ENCODE data around the gene GNG11. TPM values are rescaled to one million over a fixed set of nuclear protein-coding genes. Genes with fewer than 3 reads are reported as not detected.

GNG11 gene
- total RNA-seq, result 5.8 to 6.7 TPM (median 6.4 TPM) in 3 replicates

DNA sequence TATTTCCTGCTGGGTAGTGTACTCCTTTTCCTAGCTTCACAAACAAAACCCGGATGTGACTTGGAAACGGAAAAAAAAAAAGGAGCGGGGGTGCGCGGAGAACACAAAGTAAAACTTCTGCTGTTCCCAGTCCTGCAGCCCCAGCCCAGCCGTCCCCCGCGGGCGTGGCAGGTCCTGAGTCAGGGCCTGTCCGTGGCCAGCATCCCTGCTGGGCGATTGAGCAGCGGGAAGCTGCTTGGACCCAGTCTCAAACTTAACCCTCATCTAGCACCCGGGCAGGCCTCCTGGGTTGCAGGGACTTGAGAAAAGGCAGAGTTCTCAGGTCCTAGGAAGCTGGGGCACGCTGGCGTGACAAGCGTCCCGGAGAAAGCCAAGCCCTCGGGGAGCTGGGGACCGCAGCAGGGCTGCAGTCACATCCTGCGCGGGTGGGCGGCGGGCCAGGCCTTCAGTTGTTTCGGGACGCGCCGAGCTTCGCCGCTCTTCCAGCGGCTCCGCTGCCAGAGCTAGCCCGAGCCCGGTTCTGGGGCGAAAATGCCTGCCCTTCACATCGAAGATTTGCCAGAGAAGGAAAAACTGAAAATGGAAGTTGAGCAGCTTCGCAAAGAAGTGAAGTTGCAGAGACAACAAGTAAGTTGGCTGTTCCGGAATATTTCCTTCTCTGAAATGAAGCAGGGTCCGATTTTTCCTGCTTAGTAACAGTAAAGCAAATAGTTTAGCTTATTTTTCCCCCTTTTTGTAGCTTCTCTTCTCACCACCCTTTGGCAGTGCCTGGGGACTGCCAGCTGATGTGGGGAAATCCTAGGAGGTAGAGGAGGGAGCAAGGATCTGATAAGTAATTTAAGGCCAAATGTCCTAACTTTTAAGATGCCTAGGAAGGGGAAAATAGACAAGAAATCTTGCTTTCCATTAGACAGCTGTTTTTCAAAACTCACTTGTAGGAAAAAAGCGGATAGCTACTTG lies at the start of gene GNG11:
Gene GNG11, plus strand, starts transcription at position 129 of the 960 bp plus-strand sequence. Its CDS starts 403 bp downstream, at position 532.
- peak within 1 kb of the TSS; percentile 92 for H3K27ac Mint-ChIP-seq

GRCh38 chr7:93873998-93874574 lies 47.4 kb upstream of the GNG11 start:
- no peak for DNase-seq (ENCODE audit: low spot score in 2 of 2, unreplicated experiment in 2 of 2)
- Mint-ChIP-seq H3K4me3 (no peak overlapping the region), H3K27ac (no peak overlapping the region), H3K9me3 (peaks cover 22% of the 10 kb centered on the region), H3K36me3 (no peaks in the 10 kb centered on the region), H3K27me3 (ENCODE audit: low read depth) (no peaks in the 10 kb centered on the region), H3K4me1 (no peaks in the 10 kb centered on the region)
- TF ChIP-seq, protein P1, sequence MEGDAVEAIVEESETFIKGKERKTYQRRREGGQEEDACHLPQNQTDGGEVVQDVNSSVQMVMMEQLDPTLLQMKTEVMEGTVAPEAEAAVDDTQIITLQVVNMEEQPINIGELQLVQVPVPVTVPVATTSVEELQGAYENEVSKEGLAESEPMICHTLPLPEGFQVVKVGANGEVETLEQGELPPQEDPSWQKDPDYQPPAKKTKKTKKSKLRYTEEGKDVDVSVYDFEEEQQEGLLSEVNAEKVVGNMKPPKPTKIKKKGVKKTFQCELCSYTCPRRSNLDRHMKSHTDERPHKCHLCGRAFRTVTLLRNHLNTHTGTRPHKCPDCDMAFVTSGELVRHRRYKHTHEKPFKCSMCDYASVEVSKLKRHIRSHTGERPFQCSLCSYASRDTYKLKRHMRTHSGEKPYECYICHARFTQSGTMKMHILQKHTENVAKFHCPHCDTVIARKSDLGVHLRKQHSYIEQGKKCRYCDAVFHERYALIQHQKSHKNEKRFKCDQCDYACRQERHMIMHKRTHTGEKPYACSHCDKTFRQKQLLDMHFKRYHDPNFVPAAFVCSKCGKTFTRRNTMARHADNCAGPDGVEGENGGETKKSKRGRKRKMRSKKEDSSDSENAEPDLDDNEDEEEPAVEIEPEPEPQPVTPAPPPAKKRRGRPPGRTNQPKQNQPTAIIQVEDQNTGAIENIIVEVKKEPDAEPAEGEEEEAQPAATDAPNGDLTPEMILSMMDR (IDR thresholded peaks at IDR 0.05; ENCODE audit: unreplicated experiment), result no peak

More for the DNA sequence above, at the start of gene GNG11:
- H3K27me3 Mint-ChIP-seq (ENCODE audit: low read depth), result peaks cover 6% of the 10 kb centered on the region
- H3K36me3 Mint-ChIP-seq, result peaks cover 6% of the 10 kb centered on the region
- H3K4me3 Mint-ChIP-seq, result peak within 1 kb of the TSS; percentile 78
- H3K9me3 Mint-ChIP-seq, result no peaks in the 10 kb centered on the region
- peak; percentile 50 to 73 for DNase-seq (ENCODE audit: low spot score in 2 of 2, unreplicated experiment in 2 of 2)
- TF ChIP-seq, protein P1 (IDR thresholded peaks at IDR 0.05; ENCODE audit: unreplicated experiment), result no peak
- H3K4me1 Mint-ChIP-seq, result peaks cover 10% of the 10 kb centered on the region

- no peak overlapping the region for H3K4me3 Mint-ChIP-seq
- no peak for DNase-seq (ENCODE audit: low spot score in 2 of 2, unreplicated experiment in 2 of 2)
- H3K27me3 Mint-ChIP-seq (ENCODE audit: low read depth), result no peaks in the 10 kb centered on the region
- H3K36me3 Mint-ChIP-seq, result peaks cover 4% of the 10 kb centered on the region
- H3K9me3 Mint-ChIP-seq, result peaks cover 35% of the 10 kb centered on the region
- H3K4me1 Mint-ChIP-seq, result no peaks in the 10 kb centered on the region
- H3K27ac Mint-ChIP-seq, result no peak overlapping the region
- TF ChIP-seq, protein P1 (IDR thresholded peaks at IDR 0.05; ENCODE audit: unreplicated experiment), result no peak
Measured at GRCh38 chr7:93877742-93878141, 43.8 kb upstream of the GNG11 start.

- H3K36me3 Mint-ChIP-seq, result peaks cover 4% of the 10 kb centered on the region
- no peaks in the 10 kb centered on the region for H3K27me3 Mint-ChIP-seq (ENCODE audit: low read depth)
- H3K4me1 Mint-ChIP-seq, result no peaks in the 10 kb centered on the region
- H3K9me3 Mint-ChIP-seq, result peaks cover 27% of the 10 kb centered on the region
- no peak for DNase-seq (ENCODE audit: low spot score in 2 of 2, unreplicated experiment in 2 of 2)
- TF ChIP-seq, protein P1 (IDR thresholded peaks at IDR 0.05; ENCODE audit: unreplicated experiment), result no peak
- H3K27ac Mint-ChIP-seq, result no peak overlapping the region
- no peak overlapping the region for H3K4me3 Mint-ChIP-seq
Measured at GRCh38 chr7:93879356-93879755, 42.2 kb upstream of the GNG11 start.

DNA sequence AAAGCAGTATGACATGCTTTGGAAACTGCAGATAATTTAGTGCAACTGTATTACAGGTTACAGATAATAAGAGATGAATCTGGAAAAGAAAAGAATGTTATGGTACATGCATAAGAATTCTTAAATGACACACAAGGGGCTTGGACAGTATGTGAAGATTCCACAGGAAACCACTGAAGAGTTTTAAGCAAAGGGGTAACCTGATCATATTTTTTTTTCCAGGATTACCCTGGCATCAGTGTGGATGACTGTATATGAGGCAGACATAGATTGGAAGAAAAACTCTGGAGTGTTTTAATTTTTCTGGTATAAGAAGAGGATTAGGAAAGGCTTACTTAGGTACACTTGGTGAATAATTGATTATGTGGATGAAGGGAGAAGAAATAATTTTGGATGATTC lies 39.1 kb upstream of the GNG11 start:
- Mint-ChIP-seq H3K4me3 (no peak overlapping the region), H3K9me3 (peaks cover 19% of the 10 kb centered on the region), H3K27me3 (ENCODE audit: low read depth) (no peaks in the 10 kb centered on the region), H3K36me3 (peaks cover 4% of the 10 kb centered on the region), H3K4me1 (no peaks in the 10 kb centered on the region), H3K27ac (no peak overlapping the region)
- TF ChIP-seq, protein P1 (IDR thresholded peaks at IDR 0.05; ENCODE audit: unreplicated experiment), result no peak
- no peak for DNase-seq (ENCODE audit: low spot score in 2 of 2, unreplicated experiment in 2 of 2)

All from mesothelial cell of epicardium (in vitro differentiated cells).